ENCODE results near the gene DAB2IP. TPM values are rescaled to one million over a fixed set of nuclear protein-coding genes. Genes with fewer than 3 reads are reported as not detected.

The DAB2IP gene
- total RNA-seq, 1 donor from 2014 or later = 104 TPM

GRCh38 chr9:121729769-121730562 lies 78.5 kb downstream of the DAB2IP start:
- no peak for DNase-seq (ENCODE audit: low spot score)
- no peak for TF ChIP-seq CTCF (IDR thresholded peaks at IDR 0.05; ENCODE audit: unreplicated experiment)
- H3K4me3 Mint-ChIP-seq (ENCODE audit: unreplicated experiment) = no peak overlapping the region
- H3K36me3 Mint-ChIP-seq (ENCODE audit: low read depth, unreplicated experiment) = peaks cover 6% of the 10 kb centered on the region
- peaks cover 17% of the 10 kb centered on the region for H3K27me3 Mint-ChIP-seq (ENCODE audit: unreplicated experiment)
- no peaks in the 10 kb centered on the region for H3K9me3 Mint-ChIP-seq (ENCODE audit: unreplicated experiment)
- H3K27ac Mint-ChIP-seq (ENCODE audit: unreplicated experiment) = no peak overlapping the region
- H3K4me1 Mint-ChIP-seq (ENCODE audit: unreplicated experiment) = peaks cover 30% of the 10 kb centered on the region

DNA sequence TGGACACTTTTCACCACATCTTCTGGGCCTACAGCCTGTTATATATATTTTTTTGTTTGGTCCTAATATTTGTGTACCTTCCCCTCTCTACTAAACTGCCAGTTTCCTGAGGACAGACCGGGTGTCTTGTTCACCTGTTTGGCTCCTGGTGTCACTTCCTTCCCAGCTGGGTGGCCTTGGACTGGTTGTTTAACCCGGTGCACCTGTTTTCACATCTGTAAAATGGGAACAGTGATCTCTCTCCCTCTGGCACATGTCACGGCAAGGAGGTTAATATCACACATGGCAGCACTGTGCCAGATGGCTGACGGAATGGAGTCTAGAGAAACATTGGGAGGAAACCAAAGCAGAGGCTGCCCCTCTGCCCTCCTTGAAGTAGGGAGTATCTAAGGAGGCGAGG lies 79.7 kb downstream of the DAB2IP start:
- H3K27ac Mint-ChIP-seq (ENCODE audit: unreplicated experiment) = no peak overlapping the region
- peaks cover 6% of the 10 kb centered on the region for H3K36me3 Mint-ChIP-seq (ENCODE audit: low read depth, unreplicated experiment)
- TF ChIP-seq CTCF (IDR thresholded peaks at IDR 0.05; ENCODE audit: unreplicated experiment) = no peak
- H3K9me3 Mint-ChIP-seq (ENCODE audit: unreplicated experiment) = no peaks in the 10 kb centered on the region
- H3K4me1 Mint-ChIP-seq (ENCODE audit: unreplicated experiment) = peaks cover 35% of the 10 kb centered on the region
- H3K4me3 Mint-ChIP-seq (ENCODE audit: unreplicated experiment) = no peak overlapping the region
- H3K27me3 Mint-ChIP-seq (ENCODE audit: unreplicated experiment) = peaks cover 20% of the 10 kb centered on the region
- no peak for DNase-seq (ENCODE audit: low spot score)

DNA sequence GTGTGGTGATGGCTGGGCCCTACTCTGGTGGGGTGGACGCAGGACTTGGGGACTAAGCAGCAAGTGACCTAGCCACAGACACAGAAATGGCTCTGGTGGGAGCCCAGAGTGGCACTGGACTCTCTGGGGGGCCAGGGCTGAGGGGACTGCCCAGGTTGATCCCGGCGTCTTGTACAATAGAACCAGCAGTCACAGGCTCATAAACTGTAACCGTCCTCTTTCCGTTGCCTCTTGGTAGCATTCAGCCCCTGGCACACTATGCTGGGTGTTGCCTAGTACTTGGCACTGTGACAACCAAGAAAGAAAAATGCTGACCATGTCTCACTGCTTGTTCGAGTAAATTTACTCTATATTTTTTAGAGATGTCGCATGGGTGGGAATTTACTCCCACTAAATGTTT lies 80.5 kb downstream of the DAB2IP start:
- DNase-seq (ENCODE audit: low spot score) = no peak
- Mint-ChIP-seq H3K27ac (ENCODE audit: unreplicated experiment) (peak overlapping the region; percentile 48), H3K27me3 (ENCODE audit: unreplicated experiment) (peaks cover 23% of the 10 kb centered on the region), H3K9me3 (ENCODE audit: unreplicated experiment) (no peaks in the 10 kb centered on the region), H3K4me1 (ENCODE audit: unreplicated experiment) (peaks cover 36% of the 10 kb centered on the region), H3K36me3 (ENCODE audit: low read depth, unreplicated experiment) (peaks cover 6% of the 10 kb centered on the region), H3K4me3 (ENCODE audit: unreplicated experiment) (no peak overlapping the region)
- no peak for TF ChIP-seq CTCF (IDR thresholded peaks at IDR 0.05; ENCODE audit: unreplicated experiment)

DNA sequence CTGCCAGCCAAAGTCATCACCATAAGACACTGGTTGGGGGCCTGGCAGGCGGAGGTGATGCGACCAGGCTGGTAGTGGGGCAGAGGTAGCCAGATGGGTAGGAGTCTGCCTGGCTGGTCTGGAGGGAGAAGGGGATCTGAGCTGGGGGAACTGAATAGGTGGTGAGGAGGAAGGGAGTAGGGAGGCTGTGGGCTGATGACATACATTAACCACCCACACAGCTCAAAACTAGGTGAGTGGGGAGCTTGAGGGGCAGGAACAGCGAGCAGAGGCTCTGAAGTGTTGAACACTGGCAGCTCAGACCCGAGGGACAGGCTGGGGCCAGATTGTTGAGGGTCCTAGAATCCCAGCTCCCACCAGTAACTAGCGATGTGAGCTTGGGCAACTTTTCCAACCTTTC lies 81.0 kb downstream of the DAB2IP start:
- Mint-ChIP-seq H3K36me3 (ENCODE audit: low read depth, unreplicated experiment) (peaks cover 6% of the 10 kb centered on the region), H3K4me3 (ENCODE audit: unreplicated experiment) (peak overlapping the region; percentile 47), H3K27me3 (ENCODE audit: unreplicated experiment) (peaks cover 23% of the 10 kb centered on the region), H3K4me1 (ENCODE audit: unreplicated experiment) (peaks cover 31% of the 10 kb centered on the region), H3K9me3 (ENCODE audit: unreplicated experiment) (no peaks in the 10 kb centered on the region), H3K27ac (ENCODE audit: unreplicated experiment) (peak overlapping the region; percentile 48)
- DNase-seq (ENCODE audit: low spot score) = no peak
- TF ChIP-seq CTCF (IDR thresholded peaks at IDR 0.05; ENCODE audit: unreplicated experiment) = no peak

DNA sequence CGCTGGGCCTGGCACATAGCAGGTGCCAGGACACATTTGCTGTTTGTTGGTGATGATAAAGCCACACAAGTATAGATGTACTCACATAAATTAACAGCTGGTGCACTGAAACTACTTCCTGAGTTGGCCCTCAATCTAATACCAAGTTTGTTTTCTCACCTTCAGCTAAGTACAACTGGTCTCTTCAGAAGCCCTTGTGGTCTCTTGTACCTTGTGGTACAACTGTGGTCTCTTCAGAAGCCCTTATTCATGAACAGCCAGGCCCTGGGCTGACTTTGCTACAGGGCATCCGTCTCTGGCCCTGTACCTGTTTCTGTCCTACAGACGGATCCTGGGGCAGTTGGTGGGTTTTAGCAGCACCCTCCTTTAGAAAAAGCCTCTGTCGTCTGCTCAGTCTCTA lies 81.5 kb downstream of the DAB2IP start:
- peaks cover 29% of the 10 kb centered on the region for H3K4me1 Mint-ChIP-seq (ENCODE audit: unreplicated experiment)
- no peak for TF ChIP-seq CTCF (IDR thresholded peaks at IDR 0.05; ENCODE audit: unreplicated experiment)
- DNase-seq (ENCODE audit: low spot score) = no peak
- H3K36me3 Mint-ChIP-seq (ENCODE audit: low read depth, unreplicated experiment) = peaks cover 6% of the 10 kb centered on the region
- H3K4me3 Mint-ChIP-seq (ENCODE audit: unreplicated experiment) = no peak overlapping the region
- no peaks in the 10 kb centered on the region for H3K9me3 Mint-ChIP-seq (ENCODE audit: unreplicated experiment)
- no peak overlapping the region for H3K27ac Mint-ChIP-seq (ENCODE audit: unreplicated experiment)
- peaks cover 24% of the 10 kb centered on the region for H3K27me3 Mint-ChIP-seq (ENCODE audit: unreplicated experiment)

Data from endothelial cell (in vitro differentiated cells).